GM23248 (cell line): Measurements from ENCODE around the gene SLC48A1. TPM values are rescaled to one million over a fixed set of nuclear protein-coding genes. Genes with fewer than 3 reads are reported as not detected.

Source experiments
- DNase-seq: peaks from one replicate; pipeline ENCODE4 v3.0.0-alpha.2; 2015
- H2AFZ ChIP-seq: fragments of 200-600 bp; sonication (generic); 2 replicates; pipeline ENCODE4 v1.6.1; 2016; ENCODE audit warnings: antibody characterized with exemption
- H3F3A ChIP-seq: fragments of 200-600 bp; sonication (generic); 2 replicates; pipeline ENCODE4 v1.6.1; 2016; ENCODE audit warnings: mild to moderate bottlenecking, antibody characterized with exemption, mixed run types; ENCODE audit not compliant: insufficient read depth
- H3K27ac ChIP-seq: fragments of 200-600 bp; sonication (generic); 2 replicates; pipeline ENCODE4 v1.5.1; 2016; ENCODE audit warnings: mild to moderate bottlenecking
- H3K27me3 ChIP-seq: fragments of 200-600 bp; sonication (generic); replicated peaks from 2 replicates; pipeline ENCODE4 v1.6.1; 2016; ENCODE audit warnings: mild to moderate bottlenecking; ENCODE audit not compliant: insufficient read depth
- H3K36me3 ChIP-seq: fragments of 200-600 bp; sonication (generic); 2 replicates; pipeline ENCODE4 v1.6.1; 2016; ENCODE audit warnings: low read depth, mild to moderate bottlenecking
- H3K4me1 ChIP-seq: fragments of 200-600 bp; sonication (generic); 2 replicates; pipeline ENCODE4 v1.6.1; 2016; ENCODE audit warnings: mild to moderate bottlenecking; ENCODE audit not compliant: insufficient read depth
- H3K4me2 ChIP-seq: fragments of 200-600 bp; sonication (generic); one replicate; pipeline ENCODE4 v1.6.1; 2016; ENCODE audit warnings: mild to moderate bottlenecking; ENCODE audit not compliant: unreplicated experiment
- H3K4me3 ChIP-seq: fragments of 200-600 bp; sonication (generic); 2 replicates; pipeline ENCODE4 v1.5.1; 2016; ENCODE audit warnings: mild to moderate bottlenecking
- H3K79me2 ChIP-seq: fragments of 200-600 bp; sonication (generic); 2 replicates; pipeline ENCODE4 v1.6.1; 2016; ENCODE audit warnings: mild to moderate bottlenecking; ENCODE audit not compliant: insufficient read depth
- H3K9ac ChIP-seq: fragments of 200-600 bp; sonication (generic); 2 replicates; pipeline ENCODE4 v1.6.1; 2016; ENCODE audit warnings: mild to moderate bottlenecking
- H3K9me2 ChIP-seq: fragments of 200-600 bp; sonication (generic); 2 replicates; pipeline ENCODE4 v1.6.1; 2016; ENCODE audit warnings: mixed run types, mild to moderate bottlenecking, moderate library complexity; ENCODE audit not compliant: insufficient read depth
- H3K9me3 ChIP-seq: fragments of 200-600 bp; sonication (generic); one replicate; pipeline ENCODE4 v1.6.1; 2017; ENCODE audit warnings: low read depth
- H4K20me1 ChIP-seq: fragments of 200-600 bp; sonication (generic); 2 replicates; pipeline ENCODE4 v1.6.0; 2016; ENCODE audit not compliant: insufficient read depth
- EZH2 ChIP-seq: fragments of 200-600 bp; sonication (generic); IDR thresholded peaks from 2 replicates; pipeline ENCODE4 v1.6.1; 2018; ENCODE audit warnings: antibody characterized with exemption, mild to moderate bottlenecking; ENCODE audit not compliant: insufficient read depth, poor library complexity, severe bottlenecking
- EZH2phosphoT487 ChIP-seq: fragments of 200-600 bp; sonication (generic); IDR thresholded peaks from 2 replicates; pipeline ENCODE4 v1.6.1; 2018; ENCODE audit warnings: antibody characterized with exemption, moderate library complexity, mild to moderate bottlenecking, low read depth; ENCODE audit not compliant: insufficient read depth
- WGBS, 2 experiments: methylation state at CpG; one replicate each; pipeline ENCODE4 v1.1.6; 2015 to 2017; ENCODE audit warnings: low lambda C conversion rate in 2 of 2, low coverage in 1 of 2; ENCODE audit errors: missing lambda C conversion rate in 2 of 2; 5-methylcytosine and 5-hydroxymethylcytosine counted together
- in situ Hi-C: fragments of 300-500 bp; cut with MboI; formaldehyde crosslinking; loops from 2 replicates; pipeline ENCODE4 v1.15.0; 2020
- polyA plus RNA-seq: library from polyadenylated mRNA; unstranded; fragments of >200 nt; fragmentation: Nextera tagmentation; extraction: Ambion mirVana; gene quantifications from 2 replicates; pipeline ENCODE4 v1.2.1, GENCODE V29; 2016
- total RNA-seq: library from RNA; depleted of rRNA; stranded (reverse); fragments of >200 nt; shearing (Covaris generic); gene quantifications from 2 replicates; pipeline ENCODE4 v1.2.3, GENCODE V29; 2014

Gene SLC48A1
- total and polyA plus RNA-seq, 2 experiments from 2014 or later, result 16.4 to 21.8 TPM

GRCh38 chr12:47762850-47763465 lies 10.1 kb upstream of the SLC48A1 start:
- Histone ChIP-seq H3K27me3 (no peaks in the 10 kb centered on the region), H3K27ac (no peak overlapping the region), H4K20me1 (no peaks in the 10 kb centered on the region), H3K36me3 (no peaks in the 10 kb centered on the region), H3K4me3 (no peak overlapping the region), H3K4me2 (no peak overlapping the region), H3K9me2 (no peaks in the 10 kb centered on the region), H3K9ac (no peak overlapping the region), H2AFZ (no peak overlapping the region), H3K9me3 (no peaks in the 10 kb centered on the region), H3F3A (no peaks in the 10 kb centered on the region), H3K4me1 (peaks cover 15% of the 10 kb centered on the region), H3K79me2 (no peaks in the 10 kb centered on the region)
- no peak for DNase-seq
- in situ Hi-C loops, result no loop called here
- TF ChIP-seq EZH2phosphoT487 (no peak), EZH2 (no peak)
- 60 to 69% methylated on average over 3 of the region's 3 CpGs for WGBS, 2 experiments

GRCh38 chr12:47763481-47764346 lies 9.3 kb upstream of the SLC48A1 start:
- in situ Hi-C loops, result no loop called here
- H2AFZ ChIP-seq, result no peak overlapping the region
- no peaks in the 10 kb centered on the region for H4K20me1 ChIP-seq
- no peak for DNase-seq
- H3K9me2 ChIP-seq, result no peaks in the 10 kb centered on the region
- H3K4me3 ChIP-seq, result no peak overlapping the region
- no peaks in the 10 kb centered on the region for H3K9me3 ChIP-seq
- no peak overlapping the region for H3K27ac ChIP-seq
- H3K27me3 ChIP-seq, result no peaks in the 10 kb centered on the region
- no peak overlapping the region for H3K9ac ChIP-seq
- H3K4me1 ChIP-seq, result peaks cover 19% of the 10 kb centered on the region
- 93 to 95% methylated on average over 8 of the region's 8 CpGs for WGBS, 2 experiments
- no peak overlapping the region for H3K4me2 ChIP-seq
- TF ChIP-seq EZH2phosphoT487 (no peak), EZH2 (no peak)
- H3F3A ChIP-seq, result peaks cover 5% of the 10 kb centered on the region; the same call in 1 of the 2 replicates
- no peaks in the 10 kb centered on the region for H3K36me3 ChIP-seq
- H3K79me2 ChIP-seq, result no peaks in the 10 kb centered on the region

- no peak overlapping the region for H2AFZ ChIP-seq
- peaks cover 16% of the 10 kb centered on the region; the same call in 1 of the 2 replicates for H3F3A ChIP-seq
- H3K27me3 ChIP-seq, result no peaks in the 10 kb centered on the region
- no peaks in the 10 kb centered on the region for H3K9me2 ChIP-seq
- H3K36me3 ChIP-seq, result no peaks in the 10 kb centered on the region
- TF ChIP-seq EZH2phosphoT487 (no peak), EZH2 (no peak)
- no peak overlapping the region for H3K27ac ChIP-seq
- no peaks in the 10 kb centered on the region for H3K9me3 ChIP-seq
- no peaks in the 10 kb centered on the region for H3K79me2 ChIP-seq
- no peak overlapping the region for H3K9ac ChIP-seq
- WGBS, 2 experiments, result 43 to 72% methylated on average over 2 to 5 of the region's 5 CpGs
- no peak for DNase-seq
- H3K4me3 ChIP-seq, result no peak overlapping the region
- no peak overlapping the region for H3K4me2 ChIP-seq
- in situ Hi-C loops, result no loop called here
- H3K4me1 ChIP-seq, result peaks cover 22% of the 10 kb centered on the region
- H4K20me1 ChIP-seq, result no peaks in the 10 kb centered on the region
Observed at GRCh38 chr12:47766502-47767215, 6.4 kb upstream of the SLC48A1 start.

- peak; percentile 58 for DNase-seq
- 24 to 31% methylated on average over 4 of the region's 4 CpGs for WGBS, 2 experiments
- Histone ChIP-seq H3K9ac (no peak overlapping the region), H3K9me2 (no peaks in the 10 kb centered on the region), H4K20me1 (no peaks in the 10 kb centered on the region), H3K9me3 (no peaks in the 10 kb centered on the region), H2AFZ (no peak overlapping the region), H3K4me1 (peaks cover 22% of the 10 kb centered on the region), H3K27ac (no peak overlapping the region), H3F3A (peaks cover 16% of the 10 kb centered on the region; the same call in 1 of the 2 replicates), H3K36me3 (no peaks in the 10 kb centered on the region), H3K4me2 (peak overlapping the region; percentile 12), H3K79me2 (no peaks in the 10 kb centered on the region), H3K4me3 (no peak overlapping the region), H3K27me3 (no peaks in the 10 kb centered on the region)
- in situ Hi-C loops, result no loop called here
- TF ChIP-seq EZH2 (no peak), EZH2phosphoT487 (no peak)
Observed at GRCh38 chr12:47767216-47767724, 5.8 kb upstream of the SLC48A1 start.
